ENCODE data around the gene STRIP2. TPM values are rescaled to one million over a fixed set of nuclear protein-coding genes. Genes with fewer than 3 reads are reported as not detected.
A peak's percentile ranks its signal among the peaks of the same experiment; 100 is the strongest.

The STRIP2 gene
- total and polyA plus RNA-seq, 2 of the 13 experiments (the other 11 are each of a cell fraction or from before 2014, with no cell fraction given) = 3.9 to 8.2 TPM

GRCh38 chr7:129438839-129439651, 4.8 kb downstream of the STRIP2 start:
- no peak for TF ChIP-seq THAP8 (CRISPR knock-in tag; IDR thresholded peaks at IDR 0.05; ENCODE audit: borderline replicate concordance)
- TF ChIP-seq ZNF282 (IDR thresholded peaks at IDR 0.05; ENCODE audit: partially characterized antibody) = no peak
- TF ChIP-seq ZNF709 (CRISPR knock-in tag; IDR thresholded peaks at IDR 0.05) = no peak
- no peak for TF ChIP-seq PPARG (CRISPR knock-in tag; conservative IDR thresholded peaks at IDR 0.05)
- TF ChIP-seq MXD1 (CRISPR knock-in tag; IDR thresholded peaks at IDR 0.05) = no peak
- no peak for TF ChIP-seq DPF2 (CRISPR knock-in tag; IDR thresholded peaks at IDR 0.05; ENCODE audit: borderline replicate concordance, low read depth)
- TF ChIP-seq TMF1 (CRISPR knock-in tag; IDR thresholded peaks at IDR 0.05; ENCODE audit: low read depth) = no peak
- no peak for TF ChIP-seq NFKBIZ (CRISPR knock-in tag; IDR thresholded peaks at IDR 0.05)
- no peak for TF ChIP-seq ZNF775 (CRISPR knock-in tag; IDR thresholded peaks at IDR 0.05; ENCODE audit: borderline replicate concordance)
- no peak for TF ChIP-seq NFKB2 (CRISPR knock-in tag; IDR thresholded peaks at IDR 0.05; ENCODE audit: borderline replicate concordance)
- no peak for TF ChIP-seq ZNF687 (CRISPR knock-in tag; IDR thresholded peaks at IDR 0.05)
- no peak for TF ChIP-seq ZMYM3 (CRISPR knock-in tag; IDR thresholded peaks at IDR 0.05)
- TF ChIP-seq ZNF879 (CRISPR knock-in tag; IDR thresholded peaks at IDR 0.05) = no peak
- TF ChIP-seq PRMT3 (CRISPR knock-in tag; IDR thresholded peaks at IDR 0.05; ENCODE audit: borderline replicate concordance, low read depth) = no peak
- TF ChIP-seq KAT2B (IDR thresholded peaks at IDR 0.05; ENCODE audit: borderline replicate concordance, low read depth, low read length) = no peak
- TF ChIP-seq NCOA2 (CRISPR knock-in tag; IDR thresholded peaks at IDR 0.05) = no peak
- no peak for TF ChIP-seq ZFP36 (IDR thresholded peaks at IDR 0.05; ENCODE audit: borderline replicate concordance, low read depth, low read length, partially characterized antibody)
- TF ChIP-seq CERS6 (CRISPR knock-in tag; IDR thresholded peaks at IDR 0.05) = no peak
- ChIA-PET POLR2A (no interaction called here), CTCF (ENCODE audit: low intra/inter-chr PET ratio, low total read pairs) (no interaction called here)
- H3K79me2 ChIP-seq (ENCODE audit: insufficient read depth, low read length) = no peaks in the 10 kb centered on the region
- no peak overlapping the region for H3K9ac ChIP-seq (ENCODE audit: insufficient read depth, low read depth, low read length)
- FAIRE-seq (no peak), ATAC-seq (no peak), DNase-seq (ENCODE audit: low spot score) (peak; percentile 6)
- no TSS peak for BruUV-seq (replicated peaks)
- no peaks in the 10 kb centered on the region; a peak in 2 of 5 replicates for H3K36me3 ChIP-seq (replicated peaks in 1 of 2; ENCODE audit: control insufficient read depth in 1 of 2, insufficient read depth in 2 of 2, low read length in 2 of 2)
- intact Hi-C loops (cut with micrococcal nuclease; ENCODE audit: unreplicated experiment) = no loop called here
- no peak overlapping the region for H2AFZ ChIP-seq (ENCODE audit: low read length)
- H3K4me3 ChIP-seq (replicated peaks in 1 of 3; ENCODE audit: insufficient read depth in 1 of 3, low read depth in 2 of 3, low read length in 3 of 3) = no peak overlapping the region
- no peaks in the 10 kb centered on the region for H3K27me3 ChIP-seq (ENCODE audit: control insufficient read depth in 1 of 2, insufficient read depth in 2 of 2, low read length in 2 of 2)
- 93% methylated on average over 5 of the region's 5 CpGs for WGBS (ENCODE audit: low lambda C conversion rate)
- in situ Hi-C loops (cut with HindIII; ENCODE audit: extremely low pct_ligation_motif_present, low pct_unique_long_range_greater_than_20kb) = no loop called here
- no peak overlapping the region for H3K27ac ChIP-seq (ENCODE audit: extremely low read length, insufficient read depth, low read length)
- H3K9me3 ChIP-seq (ENCODE audit: low read length) = no peaks in the 10 kb centered on the region
- H4K20me1 ChIP-seq (ENCODE audit: insufficient read depth, low read length) = no peaks in the 10 kb centered on the region
- H3K4me1 ChIP-seq (ENCODE audit: insufficient read depth, low read length) = peaks cover 12% of the 10 kb centered on the region
- no peak overlapping the region for H3K4me2 ChIP-seq (ENCODE audit: low read depth, low read length)
